ENCODE data around the gene IGF1. TPM values are rescaled to one million over a fixed set of nuclear protein-coding genes. Genes with fewer than 3 reads are reported as not detected.

IGF1 gene
- total and polyA plus RNA-seq, 7 donors, result 7.4 to 27.1 (median 15.6) TPM

DNA sequence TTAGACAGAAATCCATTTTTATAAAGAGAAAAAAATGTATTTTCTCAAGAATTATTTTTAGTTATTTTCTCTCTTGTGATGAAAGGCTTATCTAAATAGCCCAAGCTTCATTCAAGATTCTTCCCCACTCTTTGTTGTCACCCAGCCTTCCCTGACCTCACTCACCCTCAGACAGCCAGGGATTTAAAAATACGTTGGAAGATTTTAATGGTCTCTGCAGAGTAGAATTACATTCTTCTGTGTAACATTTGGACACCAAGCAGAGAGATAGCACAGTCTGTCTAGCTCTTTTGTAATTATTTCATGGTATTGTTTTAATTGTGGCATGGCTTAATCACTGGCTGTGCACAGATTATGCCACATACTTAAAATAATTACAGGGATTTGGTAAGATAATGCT is 130.3 kb downstream of the IGF1 start:
- Histone ChIP-seq H3K9me3 (peaks cover 0 to 8% (median 0%) of the 10 kb centered on the region in 4 donors), H3K4me3 (no peak overlapping the region), H3K4me1 (peaks cover 0 to 9% (median 3%) of the 10 kb centered on the region in 4 donors), H3K36me3 (no peaks in the 10 kb centered on the region), H3K27me3 (no peaks in the 10 kb centered on the region), H3K27ac (no peak overlapping the region)
- 16 to 30% methylated on average over 1 of the region's 1 CpG for WGBS, 2 donors
- intact Hi-C loops (cut with DNase I), result no loop called here
- TF ChIP-seq EP300 (IDR thresholded peaks at IDR 0.05), result no peak
- TF ChIP-seq, protein P1, sequence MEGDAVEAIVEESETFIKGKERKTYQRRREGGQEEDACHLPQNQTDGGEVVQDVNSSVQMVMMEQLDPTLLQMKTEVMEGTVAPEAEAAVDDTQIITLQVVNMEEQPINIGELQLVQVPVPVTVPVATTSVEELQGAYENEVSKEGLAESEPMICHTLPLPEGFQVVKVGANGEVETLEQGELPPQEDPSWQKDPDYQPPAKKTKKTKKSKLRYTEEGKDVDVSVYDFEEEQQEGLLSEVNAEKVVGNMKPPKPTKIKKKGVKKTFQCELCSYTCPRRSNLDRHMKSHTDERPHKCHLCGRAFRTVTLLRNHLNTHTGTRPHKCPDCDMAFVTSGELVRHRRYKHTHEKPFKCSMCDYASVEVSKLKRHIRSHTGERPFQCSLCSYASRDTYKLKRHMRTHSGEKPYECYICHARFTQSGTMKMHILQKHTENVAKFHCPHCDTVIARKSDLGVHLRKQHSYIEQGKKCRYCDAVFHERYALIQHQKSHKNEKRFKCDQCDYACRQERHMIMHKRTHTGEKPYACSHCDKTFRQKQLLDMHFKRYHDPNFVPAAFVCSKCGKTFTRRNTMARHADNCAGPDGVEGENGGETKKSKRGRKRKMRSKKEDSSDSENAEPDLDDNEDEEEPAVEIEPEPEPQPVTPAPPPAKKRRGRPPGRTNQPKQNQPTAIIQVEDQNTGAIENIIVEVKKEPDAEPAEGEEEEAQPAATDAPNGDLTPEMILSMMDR (IDR thresholded peaks at IDR 0.05), result no peak
- no peak for TF ChIP-seq POLR2AphosphoS5 (IDR thresholded peaks at IDR 0.05)
- TF ChIP-seq POLR2A (IDR thresholded peaks at IDR 0.05), result no peak
- no peak for DNase-seq

DNA sequence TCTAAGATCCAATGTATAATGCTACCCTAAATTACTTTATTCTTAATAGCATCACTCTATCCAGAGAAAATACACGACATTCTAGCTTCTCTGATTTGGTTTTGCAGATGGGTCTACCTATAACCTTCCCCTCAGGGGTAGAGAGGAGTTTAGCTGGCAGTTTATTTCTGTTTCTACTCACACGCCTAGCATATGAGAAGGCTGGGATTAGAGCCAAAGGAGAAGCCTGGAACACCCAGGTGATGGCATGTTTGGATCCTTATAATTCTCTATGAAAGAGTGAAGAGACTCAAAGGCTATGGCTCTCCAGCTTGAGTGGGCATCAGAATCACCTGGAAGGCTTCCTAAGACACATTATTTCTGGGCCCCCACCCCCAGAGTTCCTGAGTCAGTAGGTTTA is 131.3 kb downstream of the IGF1 start:
- intact Hi-C loops (cut with DNase I), result no loop called here
- H3K4me1 ChIP-seq, result peaks cover 0 to 9% (median 3%) of the 10 kb centered on the region in 4 donors
- no peak for DNase-seq
- no peak for TF ChIP-seq POLR2A (IDR thresholded peaks at IDR 0.05)
- TF ChIP-seq EP300 (IDR thresholded peaks at IDR 0.05), result no peak
- TF ChIP-seq POLR2AphosphoS5 (IDR thresholded peaks at IDR 0.05), result no peak
- TF ChIP-seq, protein P1 (IDR thresholded peaks at IDR 0.05), result no peak
- H3K27me3 ChIP-seq, result no peaks in the 10 kb centered on the region
- no peak overlapping the region for H3K27ac ChIP-seq
- H3K36me3 ChIP-seq, result no peaks in the 10 kb centered on the region
- WGBS, 2 donors, result 38 to 75% methylated on average over 2 of the region's 2 CpGs
- no peak overlapping the region for H3K4me3 ChIP-seq
- peaks cover 0 to 4% (median 0%) of the 10 kb centered on the region in 4 donors for H3K9me3 ChIP-seq

DNA sequence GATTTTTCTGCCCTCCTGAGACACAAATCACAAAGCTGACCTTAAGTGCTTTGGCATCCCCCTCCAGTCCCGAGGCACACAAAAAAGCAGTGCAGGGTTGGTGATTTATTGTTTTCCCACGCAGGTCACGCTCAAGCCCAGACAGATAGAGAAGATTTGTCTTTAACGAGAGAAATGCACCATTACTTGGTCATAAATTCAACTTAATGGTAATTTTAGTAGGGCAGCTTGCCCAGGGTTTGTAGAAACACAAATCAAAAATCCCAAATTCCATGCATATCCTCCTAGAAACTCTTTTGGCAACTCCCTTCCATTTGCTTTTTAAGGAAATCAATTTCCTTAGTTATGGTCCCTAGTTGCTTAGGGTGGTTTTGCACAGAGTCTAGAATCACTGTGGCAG is 132.6 kb downstream of the IGF1 start:
- no peak overlapping the region for H3K27ac ChIP-seq
- H3K27me3 ChIP-seq, result no peaks in the 10 kb centered on the region
- DNase-seq, result no peak
- H3K9me3 ChIP-seq, result no peaks in the 10 kb centered on the region
- TF ChIP-seq POLR2AphosphoS5 (IDR thresholded peaks at IDR 0.05) (no peak), EP300 (IDR thresholded peaks at IDR 0.05) (no peak), POLR2A (IDR thresholded peaks at IDR 0.05) (no peak)
- TF ChIP-seq, protein P1 (IDR thresholded peaks at IDR 0.05), result no peak
- H3K36me3 ChIP-seq, result no peaks in the 10 kb centered on the region
- H3K4me1 ChIP-seq, result peaks cover 0 to 9% (median 3%) of the 10 kb centered on the region in 4 donors
- WGBS, 2 donors, result 44 to 54% methylated on average over 4 of the region's 4 CpGs
- no peak overlapping the region for H3K4me3 ChIP-seq
- intact Hi-C loops (cut with DNase I), result no loop called here
